Naive thymus-derived CD4-positive, alpha-beta T cell (primary cell): ENCODE data around the gene DCUN1D1. TPM values are rescaled to one million over a fixed set of nuclear protein-coding genes. Genes with fewer than 3 reads are reported as not detected.

ENCODE experiments used
- ATAC-seq: fragments of 150-1000 bp; cut with Tn5 transposase; 2 replicates; pipeline ENCODE4 v1.10.0; 2021; ENCODE audit warnings: mild to moderate bottlenecking, moderate library complexity
- CTCF ChIA-PET: fragments of 350-600 bp; sonication (Branson Sonifier 250); formaldehyde crosslinking; loops from one replicate; lab custom pipeline; 2021; ENCODE audit warnings: antibody characterized with exemption; lab: Charles Lee
- POLR2A ChIA-PET: fragments of 350-600 bp; sonication (Branson Sonifier 250); formaldehyde crosslinking; loops from one replicate; lab custom pipeline; 2021; ENCODE audit warnings: antibody characterized with exemption, inconsistent platforms; lab: Charles Lee
- DNase-seq, 9 donors: peaks; one replicate each; pipeline versions ENCODE4 v3.0.0 to v3.0.0-alpha.2; 2020 to 2022; ENCODE audit warnings: mixed read lengths in 1 of 9
- H3K27ac ChIP-seq: one replicate; pipeline ENCODE4 v1.7.0; 2013; ENCODE audit warnings: mild to moderate bottlenecking, low read depth, low read length, moderate library complexity
- H3K27me3 ChIP-seq, 2 donors: one replicate each; pipeline ENCODE4 v1.7.0; 2013; ENCODE audit warnings: low read length in 2 of 2, mild to moderate bottlenecking in 2 of 2, moderate library complexity in 2 of 2; ENCODE audit not compliant: control insufficient read depth in 2 of 2, insufficient read depth in 2 of 2
- H3K36me3 ChIP-seq, 3 experiments: 1 replicate in 2 of 3; 2 replicates in 1 of 3; pipeline ENCODE4 v1.7.0; 2013; ENCODE audit warnings: low read length in 3 of 3, mild to moderate bottlenecking in 3 of 3, moderate library complexity in 1 of 3; ENCODE audit not compliant: insufficient read depth in 3 of 3, control insufficient read depth in 2 of 3
- H3K4me1 ChIP-seq, 2 donors: one replicate each; pipeline ENCODE4 v1.7.0; 2013; ENCODE audit warnings: low read length in 2 of 2, mild to moderate bottlenecking in 2 of 2, moderate library complexity in 1 of 2; ENCODE audit not compliant: control insufficient read depth in 2 of 2, insufficient read depth in 2 of 2
- H3K4me3 ChIP-seq: 2 replicates; pipeline ENCODE4 v1.7.0; 2013; ENCODE audit warnings: mild to moderate bottlenecking, low read length
- H3K9me3 ChIP-seq, 3 experiments: 1 replicate in 2 of 3; 2 replicates in 1 of 3; pipeline ENCODE4 v1.7.0; 2013; ENCODE audit warnings: low read length in 3 of 3; ENCODE audit not compliant: control insufficient read depth in 2 of 3
- H3K27ac Mint-ChIP-seq, 9 donors: one replicate each; pipeline ENCODE4 v1.8.0; 2020 to 2022; ENCODE audit warnings: mixed read lengths in 9 of 9, mild to moderate bottlenecking in 8 of 9, moderate library complexity in 5 of 9, inconsistent platforms in 2 of 9
- H3K27me3 Mint-ChIP-seq, 5 donors: one replicate each; pipeline ENCODE4 v1.8.0; 2021 to 2022; ENCODE audit warnings: mixed read lengths in 5 of 5, mild to moderate bottlenecking in 1 of 5
- H3K36me3 Mint-ChIP-seq, 5 donors: one replicate each; pipeline ENCODE4 v1.8.0; 2020 to 2022; ENCODE audit warnings: mixed read lengths in 5 of 5, mild to moderate bottlenecking in 3 of 5, inconsistent platforms in 1 of 5
- H3K4me1 Mint-ChIP-seq, 7 donors: one replicate each; pipeline ENCODE4 v1.8.0; 2020 to 2022; ENCODE audit warnings: mixed read lengths in 7 of 7, mild to moderate bottlenecking in 3 of 7, inconsistent platforms in 1 of 7
- H3K4me3 Mint-ChIP-seq, 10 donors: one replicate each; pipeline ENCODE4 v1.8.0; 2020 to 2022; ENCODE audit warnings: mild to moderate bottlenecking in 10 of 10, mixed read lengths in 10 of 10, moderate library complexity in 6 of 10, inconsistent platforms in 2 of 10
- H3K9me3 Mint-ChIP-seq, 11 donors: one replicate each; pipeline ENCODE4 v1.8.0; 2020 to 2022; ENCODE audit warnings: mixed read lengths in 11 of 11, mild to moderate bottlenecking in 4 of 11, inconsistent platforms in 1 of 11, moderate library complexity in 1 of 11
- intact Hi-C, 2 donors: fragments of 100-400 bp; cut with micrococcal nuclease; formaldehyde crosslinking; loops; one replicate each; pipeline ENCODE4 v1.15.1; 2023
- polyA plus RNA-seq, 2 donors: library from polyadenylated mRNA; unstranded; fragments of 300-500 nt; fragmentation: Illumina TruSeq; gene quantifications; one replicate each; pipeline ENCODE4 v1.2.3, GENCODE V29; 2021
- total RNA-seq, 6 experiments: library from RNA in 5 of 6; stranded (reverse) in 5 of 6; gene quantifications; 1 replicate in 5 of 6; 2 replicates in 1 of 6; pipeline ENCODE4 v1.2.3 and lab custom pipeline; 2021 to 2026

The DCUN1D1 gene
- total and polyA plus RNA-seq, 7 experiments from 2014 or later: 22.2 to 53.0 (median 31.1) TPM

DNA sequence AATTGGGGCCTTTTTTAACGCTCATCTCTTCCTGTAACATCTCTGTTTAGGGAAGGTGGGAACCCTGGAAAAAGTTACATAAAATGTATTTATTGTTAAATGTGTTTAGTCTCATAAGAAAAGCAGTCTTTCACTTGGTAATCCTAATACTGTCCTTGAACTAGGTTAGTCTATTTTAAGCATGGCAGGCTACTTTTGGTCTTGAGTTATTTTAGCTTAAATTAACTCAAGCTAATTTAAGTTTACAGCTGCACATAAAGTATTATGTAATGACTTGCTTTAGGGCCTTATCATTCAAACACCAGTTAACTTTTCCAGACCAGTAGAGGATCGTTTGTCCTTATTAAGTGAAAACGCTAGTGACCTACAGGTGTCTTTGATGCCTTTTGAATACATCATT is 63.2 kb downstream of the DCUN1D1 start:
- DNase-seq: no peak
- Mint-ChIP-seq H3K27ac (no peak overlapping the region), H3K27me3 (no peaks in the 10 kb centered on the region), H3K9me3 (no peaks in the 10 kb centered on the region), H3K4me1 (peaks cover 17 to 45% (median 40%) of the 10 kb centered on the region in 7 donors), H3K36me3 (peaks cover 0 to 21% (median 15%) of the 10 kb centered on the region in 5 donors), H3K4me3 (no peak overlapping the region)
- Histone ChIP-seq H3K4me3 (no peak overlapping the region), H3K36me3 (peaks cover 3 to 4% (median 4%) of the 10 kb centered on the region in 3 experiments), H3K4me1 (peaks cover 21% of the 10 kb centered on the region in 2 donors), H3K9me3 (no peaks in the 10 kb centered on the region), H3K27me3 (no peaks in the 10 kb centered on the region), H3K27ac (no peak overlapping the region)
- ATAC-seq: no peak
- intact Hi-C loops: loop anchor here in 1 of 2 donors (10.0 kb wide), 1 partner anchor 98 kb away; no protein-coding TSS in a partner anchor
- ChIA-PET CTCF (interaction anchor here (1.2 kb wide), 1 partner anchor 10 kb away, joined by 3 read pairs; no protein-coding TSS in a partner anchor), POLR2A (no interaction called here)

DNA sequence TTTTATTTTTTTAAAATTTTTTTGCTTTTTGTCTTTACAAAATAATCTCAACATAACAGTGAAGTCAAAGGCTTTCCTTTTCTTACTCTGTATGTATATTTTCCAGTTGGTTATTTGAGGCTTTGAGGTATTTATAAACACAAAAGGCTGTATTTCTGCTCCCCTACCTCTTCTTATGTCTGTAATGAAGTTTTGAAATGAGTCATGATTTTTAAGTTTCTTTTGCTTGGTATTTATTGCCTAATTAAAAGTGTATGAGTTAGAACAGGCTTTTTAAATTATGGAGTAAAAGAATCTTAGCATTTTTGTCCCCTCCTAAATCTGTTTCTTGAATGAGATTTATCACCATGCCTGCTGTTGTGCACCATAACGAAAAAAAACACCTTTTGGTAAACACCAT is 66.0 kb downstream of the DCUN1D1 start:
- ATAC-seq (no peak), DNase-seq (no peak)
- H3K27ac ChIP-seq: peak overlapping the region; percentile 54
- ChIA-PET POLR2A (interaction anchor here (1.5 kb wide), 1 partner anchor 16 kb away, joined by 5 read pairs; no protein-coding TSS in a partner anchor), CTCF (no interaction called here)
- peaks cover 29 to 67% (median 61%) of the 10 kb centered on the region in 7 donors for H3K4me1 Mint-ChIP-seq
- H3K4me3 ChIP-seq: no peak overlapping the region
- H3K36me3 Mint-ChIP-seq: peaks cover 0 to 25% (median 6%) of the 10 kb centered on the region in 5 donors
- H3K9me3 ChIP-seq: no peaks in the 10 kb centered on the region
- H3K27ac Mint-ChIP-seq: peak overlapping the region; percentile 51 to 88 (median 82)
- H3K27me3 Mint-ChIP-seq: no peaks in the 10 kb centered on the region
- no peaks in the 10 kb centered on the region for H3K27me3 ChIP-seq
- peak overlapping the region; percentile 30 to 72 (median 52) for H3K4me3 Mint-ChIP-seq
- H3K36me3 ChIP-seq: peaks cover 0 to 4% (median 3%) of the 10 kb centered on the region in 3 experiments
- peaks cover 27 to 29% of the 10 kb centered on the region in 2 donors for H3K4me1 ChIP-seq
- intact Hi-C loops: loop anchor here (1.0 to 10.0 kb wide), 2 partner anchors 65 to 100 kb away; no protein-coding TSS in a partner anchor
- H3K9me3 Mint-ChIP-seq: no peaks in the 10 kb centered on the region

DNA sequence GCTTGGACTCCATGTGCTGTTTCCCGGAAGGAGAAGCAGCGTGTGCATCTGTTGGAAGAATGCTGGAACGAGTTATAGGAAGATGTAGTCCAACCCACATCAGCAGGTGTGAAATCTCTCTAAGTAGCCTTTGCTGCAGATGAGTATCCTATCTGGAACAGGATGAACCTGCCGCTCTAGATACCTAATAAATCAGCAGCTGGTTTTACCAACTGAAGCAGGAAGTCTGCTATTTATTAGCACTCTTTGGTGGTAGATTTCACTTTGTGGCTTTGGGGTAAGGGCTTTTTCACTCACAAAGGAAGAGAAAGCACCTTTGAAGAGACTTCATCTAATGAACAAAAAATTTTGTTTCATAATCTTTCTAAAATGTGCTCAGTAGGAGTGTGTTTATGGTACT is 66.4 kb downstream of the DCUN1D1 start:
- Mint-ChIP-seq H3K4me1 (peaks cover 29 to 71% (median 61%) of the 10 kb centered on the region in 7 donors), H3K27ac (peak overlapping the region; percentile 49 to 90 (median 84)), H3K4me3 (peak overlapping the region; percentile 53 to 72 (median 61)), H3K27me3 (no peaks in the 10 kb centered on the region), H3K36me3 (peaks cover 0 to 25% (median 6%) of the 10 kb centered on the region in 5 donors), H3K9me3 (no peaks in the 10 kb centered on the region)
- CTCF ChIA-PET: no interaction called here
- Histone ChIP-seq H3K9me3 (no peaks in the 10 kb centered on the region), H3K4me1 (peaks cover 27 to 29% of the 10 kb centered on the region in 2 donors), H3K27me3 (no peaks in the 10 kb centered on the region), H3K27ac (no peak overlapping the region), H3K36me3 (peaks cover 0 to 4% (median 3%) of the 10 kb centered on the region in 3 experiments), H3K4me3 (no peak overlapping the region)
- POLR2A ChIA-PET: interaction anchor here (1.5 kb wide), 1 partner anchor 15 kb away, joined by 5 read pairs; no protein-coding TSS in a partner anchor
- intact Hi-C loops: loop anchor here (1.0 to 10.0 kb wide), 4 partner anchors 65 to 185 kb away; partner anchors contain the start of gene MCCC1 (in 1 of the 2)
- peak; percentile 70 for ATAC-seq
- peak in 7 of 9 donors; percentile 14 to 54 (median 37) for DNase-seq

DNA sequence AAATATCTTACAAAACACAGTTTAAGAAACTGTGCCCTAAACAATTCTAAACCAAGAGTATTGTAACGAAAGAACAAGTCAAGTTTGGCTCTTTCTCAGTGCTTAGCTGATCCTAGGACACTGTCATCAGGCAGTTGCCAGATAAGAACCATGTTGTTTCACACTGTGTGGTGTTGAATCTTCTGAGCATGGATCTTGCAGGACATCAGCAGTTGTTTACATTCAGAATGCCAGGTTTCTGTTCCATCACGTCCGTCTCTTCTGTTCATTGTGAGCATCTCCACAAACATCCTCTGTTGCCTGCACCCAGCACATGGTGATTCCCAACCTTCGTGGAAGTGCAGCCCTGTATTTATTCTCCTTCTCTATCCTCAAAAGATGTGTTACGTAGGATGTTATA is 67.9 kb downstream of the DCUN1D1 start:
- H3K9me3 Mint-ChIP-seq: no peaks in the 10 kb centered on the region
- DNase-seq (no peak), ATAC-seq (no peak)
- ChIA-PET CTCF (no interaction called here), POLR2A (interaction anchor here (0.5 kb wide), 1 partner anchor 10 kb away, joined by 4 read pairs; no protein-coding TSS in a partner anchor)
- peaks cover 29 to 71% (median 61%) of the 10 kb centered on the region in 7 donors for H3K4me1 Mint-ChIP-seq
- H3K4me3 ChIP-seq: no peak overlapping the region
- H3K4me3 Mint-ChIP-seq: no peak overlapping the region
- H3K36me3 Mint-ChIP-seq: peaks cover 0 to 21% (median 6%) of the 10 kb centered on the region in 5 donors
- H3K27ac ChIP-seq: peak overlapping the region; percentile 50
- intact Hi-C loops: loop anchor here (2.0 to 10.0 kb wide), 3 partner anchors 102 to 186 kb away; partner anchors contain the start of gene MCCC1 (in 1 of the 2)
- H3K27me3 Mint-ChIP-seq: no peaks in the 10 kb centered on the region
- H3K27ac Mint-ChIP-seq: peak overlapping the region in 8 of 9 donors; percentile 32 to 88 (median 70)
- H3K27me3 ChIP-seq: no peaks in the 10 kb centered on the region
- no peaks in the 10 kb centered on the region for H3K36me3 ChIP-seq
- H3K4me1 ChIP-seq: peaks cover 27 to 29% of the 10 kb centered on the region in 2 donors
- H3K9me3 ChIP-seq: no peaks in the 10 kb centered on the region

DNA sequence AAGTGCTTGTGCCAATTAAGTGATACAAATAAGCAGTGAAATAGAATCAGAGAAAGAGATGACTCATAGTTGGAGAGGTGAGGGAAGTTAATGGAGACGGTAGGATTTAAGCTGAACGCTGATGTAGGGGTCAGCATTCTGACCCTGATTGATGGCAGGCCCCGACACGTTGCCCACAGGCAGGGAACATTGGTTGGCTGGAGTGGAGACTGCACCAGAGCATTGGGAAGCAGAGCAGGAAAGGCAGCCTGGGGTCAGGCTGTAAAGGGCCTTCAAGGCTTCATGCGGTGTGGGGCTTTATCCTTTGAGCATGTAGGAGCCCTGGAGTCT is 68.6 kb downstream of the DCUN1D1 start:
- Histone ChIP-seq H3K27ac (no peak overlapping the region), H3K4me1 (peaks cover 27 to 29% of the 10 kb centered on the region in 2 donors), H3K36me3 (no peaks in the 10 kb centered on the region), H3K9me3 (no peaks in the 10 kb centered on the region), H3K4me3 (no peak overlapping the region), H3K27me3 (no peaks in the 10 kb centered on the region)
- Mint-ChIP-seq H3K27me3 (no peaks in the 10 kb centered on the region), H3K4me1 (peaks cover 28 to 68% (median 60%) of the 10 kb centered on the region in 7 donors), H3K36me3 (peaks cover 0 to 21% (median 6%) of the 10 kb centered on the region in 5 donors), H3K4me3 (peak overlapping the region in 3 of 10 donors; percentile 6 to 52 (median 6)), H3K27ac (peak overlapping the region; percentile 32 to 88 (median 67)), H3K9me3 (no peaks in the 10 kb centered on the region)
- ChIA-PET POLR2A (no interaction called here), CTCF (interaction anchor here (2.6 kb wide), 1 partner anchor 8 kb away, joined by 9 read pairs; no protein-coding TSS in a partner anchor)
- ATAC-seq: no peak
- intact Hi-C loops: loop anchor here (2.0 to 10.0 kb wide), 3 partner anchors 103 to 187 kb away; partner anchors contain the start of gene MCCC1 (in 1 of the 2)
- DNase-seq: no peak

DNA sequence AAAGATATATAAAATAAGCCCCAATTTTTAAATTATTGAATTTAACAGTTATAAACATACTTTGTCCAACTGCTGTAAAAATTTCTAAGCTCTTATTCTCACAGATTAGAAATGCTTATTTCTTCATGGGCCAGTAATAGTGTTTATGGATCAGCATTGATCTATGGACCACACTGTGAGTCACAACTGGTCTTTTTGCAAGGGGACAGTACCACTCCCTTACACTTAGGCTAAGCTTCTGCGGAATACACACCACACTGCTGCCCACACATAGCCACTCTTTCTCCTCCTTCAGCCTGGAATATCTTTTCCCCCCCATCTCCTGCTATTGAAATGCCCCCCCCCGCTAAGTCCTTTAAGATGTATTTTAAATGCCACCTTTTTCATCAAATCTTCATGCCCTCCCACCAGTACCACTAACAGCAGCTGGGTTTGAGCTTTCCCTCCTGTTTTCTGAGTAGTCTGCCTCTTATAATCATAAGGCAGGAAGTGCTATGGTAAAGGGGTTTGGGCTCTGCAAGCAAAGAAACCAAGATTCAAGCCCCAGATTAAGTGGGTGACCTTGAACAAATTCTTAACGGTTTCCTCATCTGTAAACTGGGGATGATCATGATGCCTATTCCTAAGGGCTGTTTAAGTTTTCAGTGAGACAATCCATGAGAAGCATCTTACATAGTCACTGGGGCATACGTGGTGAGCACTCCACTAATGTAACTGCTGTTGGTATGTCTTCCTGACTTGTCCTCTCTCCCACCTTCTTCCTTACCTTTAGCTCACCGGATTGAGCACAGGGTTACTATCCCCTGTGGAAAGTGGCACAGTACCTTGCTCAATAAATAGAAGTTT is 69.2 kb downstream of the DCUN1D1 start:
- Mint-ChIP-seq H3K27ac (peak overlapping the region; percentile 52 to 88 (median 69)), H3K36me3 (peaks cover 0 to 24% (median 7%) of the 10 kb centered on the region in 5 donors), H3K9me3 (no peaks in the 10 kb centered on the region), H3K4me1 (peaks cover 28 to 67% (median 58%) of the 10 kb centered on the region in 7 donors), H3K4me3 (peak overlapping the region in 5 of 10 donors; percentile 6 to 52 (median 6)), H3K27me3 (no peaks in the 10 kb centered on the region)
- ATAC-seq (peak; percentile 28), DNase-seq (peak in 2 of 9 donors; percentile 11 to 12)
- no peak overlapping the region for H3K4me3 ChIP-seq
- peaks cover 27 to 29% of the 10 kb centered on the region in 2 donors for H3K4me1 ChIP-seq
- ChIA-PET POLR2A (interaction anchor here (0.7 kb wide), 1 partner anchor 68 kb away, joined by 3 read pairs; no protein-coding TSS in a partner anchor), CTCF (interaction anchor here (1.1 to 2.6 kb wide), 2 partner anchors 9 to 68 kb away, joined by 4 to 9 read pairs; no protein-coding TSS in a partner anchor)
- no peaks in the 10 kb centered on the region for H3K27me3 ChIP-seq
- intact Hi-C loops: loop anchor here in 1 of 2 donors (10.0 kb wide), 1 partner anchor 104 kb away; no protein-coding TSS in a partner anchor
- no peak overlapping the region for H3K27ac ChIP-seq
- H3K9me3 ChIP-seq: no peaks in the 10 kb centered on the region
- H3K36me3 ChIP-seq: peaks cover 0 to 4% (median 0%) of the 10 kb centered on the region in 3 experiments
